Measurements from ENCODE around the gene ZC3H10. TPM values are rescaled to one million over a fixed set of nuclear protein-coding genes. Genes with fewer than 3 reads are reported as not detected.

ZC3H10 gene
- total and polyA plus RNA-seq, 2 experiments from 2014 or later = 2.7 to 5.4 TPM

GRCh38 chr12:56134897-56135296, 16.8 kb downstream of the ZC3H10 start (continued):
- TF ChIP-seq JUNB (IDR thresholded peaks at IDR 0.05; ENCODE audit: unreplicated experiment) (no peak), ETS1 (IDR thresholded peaks at IDR 0.05) (no peak), EZH2 (IDR thresholded peaks at IDR 0.05; ENCODE audit: low read depth, unreplicated experiment) (no peak), EZH2phosphoT487 (IDR thresholded peaks at IDR 0.05; ENCODE audit: unreplicated experiment) (no peak), NANOG (IDR thresholded peaks at IDR 0.05; ENCODE audit: borderline replicate concordance) (no peak), ZNF331 (CRISPR knock-in tag; IDR thresholded peaks at IDR 0.05; ENCODE audit: low read depth) (no peak)

GRCh38 chr12:56137853-56138571, 19.9 kb downstream of the ZC3H10 start:
- H3K4me1 ChIP-seq (ENCODE audit: insufficient read depth) = no peaks in the 10 kb centered on the region
- no peak overlapping the region for H3K27ac Mint-ChIP-seq
- H2AFZ ChIP-seq = no peak overlapping the region
- H3K9me2 ChIP-seq (ENCODE audit: insufficient read depth) = no peaks in the 10 kb centered on the region
- H3K4me1 Mint-ChIP-seq = no peaks in the 10 kb centered on the region
- no peak for ATAC-seq
- no peaks in the 10 kb centered on the region for H4K20me1 ChIP-seq (replicated peaks; ENCODE audit: insufficient read depth)
- H3K9me3 Mint-ChIP-seq = no peaks in the 10 kb centered on the region
- peaks cover 4% of the 10 kb centered on the region for H3K27me3 Mint-ChIP-seq (ENCODE audit: insufficient read depth, low read depth, poor library complexity)
- H3K4me3 ChIP-seq = no peak overlapping the region
- no peaks in the 10 kb centered on the region for H3K27me3 ChIP-seq (ENCODE audit: insufficient read depth)
- DNase-seq (ENCODE audit: low spot score) = no peak
- no peak overlapping the region for H3K4me2 ChIP-seq
- H3K36me3 Mint-ChIP-seq (ENCODE audit: low read depth) = peaks cover 91% of the 10 kb centered on the region
- no peak overlapping the region for H3K27ac ChIP-seq (ENCODE audit: low read depth)
- peaks cover 68% of the 10 kb centered on the region for H3K36me3 ChIP-seq (ENCODE audit: insufficient read depth)
- no peaks in the 10 kb centered on the region for H3K79me2 ChIP-seq (replicated peaks; ENCODE audit: insufficient read depth)
- no peaks in the 10 kb centered on the region for H3F3A ChIP-seq (replicated peaks; ENCODE audit: low read depth)
- no peak overlapping the region for H3K4me3 Mint-ChIP-seq
- TF ChIP-seq ETS1 (IDR thresholded peaks at IDR 0.05) (no peak), REST (IDR thresholded peaks at IDR 0.05; ENCODE audit: unreplicated experiment) (no peak), ZNF462 (CRISPR knock-in tag; IDR thresholded peaks at IDR 0.05) (no peak), STAT1 (IDR thresholded peaks at IDR 0.05; ENCODE audit: unreplicated experiment) (no peak), EZH2 (IDR thresholded peaks at IDR 0.05; ENCODE audit: low read depth, unreplicated experiment) (no peak), NANOG (IDR thresholded peaks at IDR 0.05; ENCODE audit: borderline replicate concordance) (no peak), ZNF114 (CRISPR knock-in tag; IDR thresholded peaks at IDR 0.05) (no peak), CREB1 (CRISPR knock-in tag; IDR thresholded peaks at IDR 0.05; ENCODE audit: low read depth) (no peak), POLR2AphosphoS5 (IDR thresholded peaks at IDR 0.05; ENCODE audit: low read depth) (no peak), ZNF331 (CRISPR knock-in tag; IDR thresholded peaks at IDR 0.05; ENCODE audit: low read depth) (no peak), EZH2phosphoT487 (IDR thresholded peaks at IDR 0.05; ENCODE audit: unreplicated experiment) (no peak)
